Smooth muscle cell (in vitro differentiated cells): ENCODE results near the gene THSD7A. TPM values are rescaled to one million over a fixed set of nuclear protein-coding genes. Genes with fewer than 3 reads are reported as not detected.

ENCODE experiments used
- DNase-seq: peaks from one replicate; lab custom pipeline; 2025; ENCODE audit not compliant: unreplicated experiment; lab: John Stamatoyannopoulos, UW
- H2AFZ ChIP-seq: fragments of 200-600 bp; sonication (generic); 2 replicates; pipeline ENCODE4 v1.6.0; 2016; ENCODE audit warnings: antibody characterized with exemption, low read depth, mild to moderate bottlenecking
- H3F3A ChIP-seq: fragments of 200-600 bp; sonication (generic); 2 replicates; pipeline ENCODE4 v1.6.0; 2017; ENCODE audit warnings: antibody characterized with exemption, low read depth
- H3K27ac ChIP-seq: fragments of 200-600 bp; sonication (generic); 2 replicates; pipeline ENCODE4 v1.5.1; 2016; ENCODE audit warnings: low read depth, mild to moderate bottlenecking
- H3K27me3 ChIP-seq: fragments of 200-600 bp; sonication (generic); 2 replicates; pipeline ENCODE4 v1.6.1; 2016; ENCODE audit warnings: low read depth, mild to moderate bottlenecking
- H3K36me3 ChIP-seq: fragments of 200-600 bp; sonication (generic); 2 replicates; pipeline ENCODE4 v1.5.1; 2016; ENCODE audit warnings: low read depth
- H3K4me1 ChIP-seq: fragments of 200-600 bp; sonication (generic); 2 replicates; pipeline ENCODE4 v1.5.1; 2016; ENCODE audit warnings: low read depth
- H3K4me2 ChIP-seq: fragments of 200-600 bp; sonication (generic); 2 replicates; pipeline ENCODE4 v1.6.0; 2016; ENCODE audit warnings: mild to moderate bottlenecking
- H3K4me3 ChIP-seq: fragments of 200-600 bp; sonication (generic); 2 replicates; pipeline ENCODE4 v1.5.1; 2016; ENCODE audit warnings: mild to moderate bottlenecking
- H3K79me2 ChIP-seq: fragments of 200-600 bp; sonication (generic); 2 replicates; pipeline ENCODE4 v1.6.0; 2016; ENCODE audit warnings: low read depth, mild to moderate bottlenecking
- H3K9ac ChIP-seq: fragments of 200-600 bp; sonication (generic); 2 replicates; pipeline ENCODE4 v1.6.0; 2016; ENCODE audit warnings: low read depth
- H3K9me3 ChIP-seq: fragments of 200-600 bp; sonication (generic); replicated peaks from 2 replicates; pipeline ENCODE4 v1.5.1; 2016; ENCODE audit warnings: low read depth
- H4K20me1 ChIP-seq: fragments of 200-600 bp; sonication (generic); 2 replicates; pipeline ENCODE4 v1.6.0; 2016; ENCODE audit warnings: low read depth
- WGBS: methylation state at CpG from one replicate; pipeline ENCODE4 v1.1.7; 2016; ENCODE audit warnings: low lambda C conversion rate; 5-methylcytosine and 5-hydroxymethylcytosine counted together
- polyA plus RNA-seq: library from polyadenylated mRNA; unstranded; fragments of >200 nt; fragmentation: Nextera tagmentation; extraction: Ambion mirVana; gene quantifications from 2 replicates; pipeline ENCODE4 v1.2.1, GENCODE V29; 2016
- total RNA-seq: library from RNA; depleted of rRNA; stranded (reverse); fragments of >200 nt; gene quantifications from 2 replicates; pipeline ENCODE4 v1.2.3, GENCODE V29; 2014
- TF ChIP-seq, protein P1 (sequence below): fragments of 200-600 bp; sonication (generic); IDR thresholded peaks from 2 replicates; pipeline ENCODE4 v1.5.1; 2017; ENCODE audit warnings: borderline replicate concordance, mild to moderate bottlenecking, antibody characterized with exemption; ENCODE audit not compliant: insufficient read depth, poor library complexity, severe bottlenecking

The THSD7A gene
- total and polyA plus RNA-seq, 2 experiments from 2014 or later: 1.7 to 2.7 TPM

DNA sequence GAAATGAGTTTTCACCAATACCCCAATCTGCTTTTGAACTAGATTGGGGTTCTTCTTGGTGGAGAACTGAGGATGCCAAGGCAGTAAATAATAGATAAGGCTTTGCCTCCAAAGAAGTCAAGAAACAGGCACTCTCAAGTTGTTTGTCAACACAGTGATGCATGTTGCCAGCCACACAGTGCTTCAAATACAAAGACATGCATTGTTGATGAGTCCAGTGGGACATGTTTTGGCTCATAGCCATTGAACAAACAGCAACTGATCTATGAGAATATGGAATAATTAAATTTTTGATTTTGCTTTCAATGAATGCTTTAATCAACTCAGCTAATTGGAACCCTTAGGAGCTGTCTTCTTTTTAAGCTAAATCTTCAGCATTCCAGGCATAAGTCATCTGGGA is 346.4 kb downstream of the THSD7A start:
- H4K20me1 ChIP-seq: no peaks in the 10 kb centered on the region
- no peak overlapping the region for H2AFZ ChIP-seq
- no peak overlapping the region for H3K4me2 ChIP-seq
- H3K36me3 ChIP-seq: no peaks in the 10 kb centered on the region
- H3K9me3 ChIP-seq: no peaks in the 10 kb centered on the region
- no peaks in the 10 kb centered on the region for H3K27me3 ChIP-seq
- H3K4me1 ChIP-seq: no peaks in the 10 kb centered on the region
- TF ChIP-seq, protein P1, sequence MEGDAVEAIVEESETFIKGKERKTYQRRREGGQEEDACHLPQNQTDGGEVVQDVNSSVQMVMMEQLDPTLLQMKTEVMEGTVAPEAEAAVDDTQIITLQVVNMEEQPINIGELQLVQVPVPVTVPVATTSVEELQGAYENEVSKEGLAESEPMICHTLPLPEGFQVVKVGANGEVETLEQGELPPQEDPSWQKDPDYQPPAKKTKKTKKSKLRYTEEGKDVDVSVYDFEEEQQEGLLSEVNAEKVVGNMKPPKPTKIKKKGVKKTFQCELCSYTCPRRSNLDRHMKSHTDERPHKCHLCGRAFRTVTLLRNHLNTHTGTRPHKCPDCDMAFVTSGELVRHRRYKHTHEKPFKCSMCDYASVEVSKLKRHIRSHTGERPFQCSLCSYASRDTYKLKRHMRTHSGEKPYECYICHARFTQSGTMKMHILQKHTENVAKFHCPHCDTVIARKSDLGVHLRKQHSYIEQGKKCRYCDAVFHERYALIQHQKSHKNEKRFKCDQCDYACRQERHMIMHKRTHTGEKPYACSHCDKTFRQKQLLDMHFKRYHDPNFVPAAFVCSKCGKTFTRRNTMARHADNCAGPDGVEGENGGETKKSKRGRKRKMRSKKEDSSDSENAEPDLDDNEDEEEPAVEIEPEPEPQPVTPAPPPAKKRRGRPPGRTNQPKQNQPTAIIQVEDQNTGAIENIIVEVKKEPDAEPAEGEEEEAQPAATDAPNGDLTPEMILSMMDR: no peak
- no peaks in the 10 kb centered on the region for H3K79me2 ChIP-seq
- no peak for DNase-seq
- no peak overlapping the region for H3K27ac ChIP-seq
- H3F3A ChIP-seq: no peaks in the 10 kb centered on the region
- H3K4me3 ChIP-seq: no peak overlapping the region
- H3K9ac ChIP-seq: no peak overlapping the region

DNA sequence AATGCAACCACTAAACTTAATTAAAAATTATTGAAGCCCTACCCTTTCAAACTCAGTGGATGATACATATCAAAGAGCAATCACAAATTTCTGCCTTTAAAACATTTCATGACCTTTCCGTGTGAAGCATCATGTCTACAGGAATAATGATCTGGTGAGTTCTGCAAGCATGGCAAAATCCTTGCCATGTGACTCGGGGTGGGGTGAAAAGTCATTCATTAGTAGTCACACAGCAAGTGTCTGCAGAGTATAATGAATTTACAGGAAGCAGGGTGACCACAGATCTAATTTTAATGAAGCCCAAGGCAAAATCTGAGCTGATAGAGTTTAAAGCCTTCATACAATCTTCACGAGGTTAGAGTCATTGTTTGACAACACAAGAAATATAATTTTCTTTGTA is 351.9 kb downstream of the THSD7A start:
- Histone ChIP-seq H3K4me2 (no peak overlapping the region), H4K20me1 (no peaks in the 10 kb centered on the region), H3K9me3 (no peaks in the 10 kb centered on the region), H3K36me3 (no peaks in the 10 kb centered on the region), H3K4me3 (no peak overlapping the region), H3K27ac (no peak overlapping the region), H3K9ac (no peak overlapping the region), H2AFZ (no peak overlapping the region), H3K27me3 (no peaks in the 10 kb centered on the region), H3K4me1 (no peaks in the 10 kb centered on the region), H3K79me2 (no peaks in the 10 kb centered on the region), H3F3A (no peaks in the 10 kb centered on the region)
- TF ChIP-seq, protein P1: no peak
- DNase-seq: no peak
- 81% methylated on average over 3 of the region's 3 CpGs for WGBS

DNA sequence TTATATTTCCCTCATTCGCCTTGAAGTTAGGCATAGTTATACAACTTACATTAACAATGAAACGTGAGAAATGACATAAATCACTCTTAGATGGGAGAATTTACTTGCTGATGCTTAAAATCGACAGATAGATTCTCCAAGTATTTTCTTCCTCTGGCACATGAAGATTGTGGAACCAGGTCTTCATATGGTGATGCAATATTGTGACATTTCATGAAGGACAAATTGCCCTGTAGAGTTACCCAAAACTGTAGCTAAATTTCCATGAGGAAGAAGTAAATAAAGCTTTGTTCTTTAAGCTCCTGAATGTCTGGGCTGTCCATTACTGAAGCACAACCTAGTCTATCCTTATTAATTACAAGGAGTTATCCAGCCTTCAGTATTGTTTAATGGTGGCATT is 353.1 kb downstream of the THSD7A start:
- no peaks in the 10 kb centered on the region for H3K4me1 ChIP-seq
- 90% methylated on average over 3 of the region's 3 CpGs for WGBS

DNA sequence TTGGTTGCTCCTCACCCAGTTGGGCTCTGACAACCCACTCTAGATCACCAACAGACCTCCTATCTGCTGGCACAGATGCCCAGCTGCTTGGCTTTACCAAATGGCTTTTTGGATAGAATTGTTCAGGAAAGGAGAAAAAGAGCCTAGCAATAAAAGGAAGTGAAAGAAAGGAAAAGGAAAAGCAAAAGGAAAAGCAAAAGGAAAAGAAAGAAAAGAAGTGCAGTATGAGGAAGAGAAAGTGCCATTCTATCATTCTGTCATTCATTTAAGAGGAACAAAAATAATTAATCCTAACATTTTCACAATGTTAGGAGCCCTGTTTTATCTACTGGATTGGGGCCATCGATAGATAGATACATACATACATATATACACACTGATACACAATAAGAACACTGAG is 353.6 kb downstream of the THSD7A start:
- no peak overlapping the region for H3K4me3 ChIP-seq
- 92% methylated on average over 1 of the region's 1 CpG for WGBS
- no peaks in the 10 kb centered on the region for H3K36me3 ChIP-seq
- no peaks in the 10 kb centered on the region for H3K9me3 ChIP-seq
- no peaks in the 10 kb centered on the region for H4K20me1 ChIP-seq
- no peaks in the 10 kb centered on the region for H3K4me1 ChIP-seq
- no peaks in the 10 kb centered on the region for H3F3A ChIP-seq
- no peaks in the 10 kb centered on the region for H3K27me3 ChIP-seq
- no peak for DNase-seq
- no peak overlapping the region for H3K27ac ChIP-seq
- H3K79me2 ChIP-seq: no peaks in the 10 kb centered on the region
- no peak overlapping the region for H3K9ac ChIP-seq
- TF ChIP-seq, protein P1: no peak
- H2AFZ ChIP-seq: no peak overlapping the region
- no peak overlapping the region for H3K4me2 ChIP-seq

More for the DNA sequence above, 353.1 kb downstream of the THSD7A start:
- H3K9me3 ChIP-seq: no peaks in the 10 kb centered on the region
- TF ChIP-seq, protein P1: no peak
- no peak overlapping the region for H2AFZ ChIP-seq
- no peak overlapping the region for H3K4me3 ChIP-seq
- H3F3A ChIP-seq: no peaks in the 10 kb centered on the region
- no peak overlapping the region for H3K9ac ChIP-seq
- H4K20me1 ChIP-seq: no peaks in the 10 kb centered on the region
- H3K27ac ChIP-seq: no peak overlapping the region
- no peak overlapping the region for H3K4me2 ChIP-seq
- no peak for DNase-seq
- no peaks in the 10 kb centered on the region for H3K36me3 ChIP-seq
- no peaks in the 10 kb centered on the region for H3K79me2 ChIP-seq
- no peaks in the 10 kb centered on the region for H3K27me3 ChIP-seq
